ENCODE data around the gene CALHM4. TPM values are rescaled to one million over a fixed set of nuclear protein-coding genes. Genes with fewer than 3 reads are reported as not detected.

Gene CALHM4
- total and polyA plus RNA-seq, 2 of the 8 experiments (the other 6 are each of a cell fraction or from before 2014, with no cell fraction given) = not detected

DNA sequence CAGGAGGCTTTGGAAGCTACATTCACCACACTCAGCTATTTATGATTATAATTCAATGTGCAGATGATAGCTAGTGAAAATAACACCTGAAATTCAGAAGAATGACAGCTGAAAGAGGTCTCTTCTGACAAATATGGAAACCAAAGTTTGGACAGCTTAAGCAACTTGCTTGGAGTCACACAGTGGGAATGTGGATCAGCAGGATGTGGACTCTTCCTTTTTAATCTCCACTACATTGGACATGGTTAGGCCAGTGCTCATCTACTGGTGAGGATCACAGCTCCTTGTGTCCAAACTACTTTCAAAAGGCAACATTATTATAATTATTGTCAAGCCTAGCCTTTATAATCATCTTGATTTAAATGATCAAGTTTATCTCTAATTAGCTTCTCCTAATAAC, 18.4 kb upstream of the CALHM4 start:
- Histone ChIP-seq H3K56ac (replicated peaks; ENCODE audit: insufficient read length, low read depth, low read length) (no peak overlapping the region), H3K9ac (replicated peaks in 1 of 4; ENCODE audit: extremely low read depth in 1 of 4, low read depth in 3 of 4, low read length in 3 of 4) (no peak overlapping the region), H4K91ac (replicated peaks; ENCODE audit: insufficient read length, low read length) (no peak overlapping the region), H3K4me2 (ENCODE audit: insufficient read depth in 1 of 2, low read depth in 2 of 2, low read length in 2 of 2) (no peak overlapping the region), H3K27me3 (replicated peaks in 1 of 4; ENCODE audit: control insufficient read depth in 3 of 4, extremely low read depth in 1 of 4, insufficient read depth in 3 of 4, low read length in 3 of 4) (no peaks in the 10 kb centered on the region), H2AK5ac (ENCODE audit: low read depth, low read length) (no peak overlapping the region), H2AFZ (ENCODE audit: low read length) (no peak overlapping the region), H3K18ac (ENCODE audit: extremely low read depth, low read length) (no peak overlapping the region), H2BK5ac (ENCODE audit: low read depth, low read length) (no peak overlapping the region), H3K23me2 (ENCODE audit: low read depth, low read length) (no peaks in the 10 kb centered on the region), H2BK12ac (ENCODE audit: low read depth, low read length) (no peak overlapping the region), H3K4me3 (ENCODE audit: extremely low read depth in 1 of 4, insufficient read depth in 2 of 4, low read depth in 3 of 4, low read length in 4 of 4) (no peak overlapping the region), H3K27ac (ENCODE audit: low read depth, low read length) (no peak overlapping the region), H2BK15ac (ENCODE audit: low read length) (no peak overlapping the region), H3K14ac (ENCODE audit: insufficient read length) (no peak overlapping the region), H3K23ac (ENCODE audit: insufficient read length) (no peak overlapping the region), H2BK120ac (replicated peaks; ENCODE audit: low read depth, low read length) (no peak overlapping the region), H3K79me1 (ENCODE audit: low read depth, low read length) (no peaks in the 10 kb centered on the region), H2BK20ac (ENCODE audit: low read length) (no peak overlapping the region), H4K8ac (ENCODE audit: extremely low read depth, insufficient read depth, low read length) (no peak overlapping the region), H3K9me3 (ENCODE audit: insufficient read depth in 2 of 2, low read depth in 1 of 2, low read length in 1 of 2) (no peaks in the 10 kb centered on the region), H3K4ac (replicated peaks; ENCODE audit: insufficient read length, low read depth, low read length) (no peak overlapping the region), H4K20me1 (replicated peaks in 1 of 2; ENCODE audit: control insufficient read depth in 1 of 2, insufficient read depth in 2 of 2, low read length in 2 of 2) (no peaks in the 10 kb centered on the region), H4K5ac (ENCODE audit: insufficient read length, low read depth, low read length) (no peak overlapping the region), H3K4me1 (replicated peaks in 1 of 4; ENCODE audit: control insufficient read depth in 3 of 4, insufficient read depth in 4 of 4, low read length in 3 of 4) (peaks cover 0 to 7% (median 4%) of the 10 kb centered on the region in 4 experiments; a peak in 4 of 7 replicates), H3K79me2 (ENCODE audit: control insufficient read depth in 1 of 2, insufficient read depth in 2 of 2, low read length in 2 of 2) (no peaks in the 10 kb centered on the region), H3K36me3 (ENCODE audit: control insufficient read depth in 2 of 4, insufficient read depth in 4 of 4, low read length in 3 of 4) (no peaks in the 10 kb centered on the region)
- FAIRE-seq (no peak), DNase-seq (ENCODE audit: low read depth in 1 of 2, low spot score in 2 of 2) (no peak)
- ChIA-PET POLR2A (ENCODE audit: partially characterized antibody) (interaction anchor here (1.4 kb wide), 1 partner anchor 256 kb away, joined by 4 read pairs; the partner anchor contains the start of gene TSPYL1), CTCF (ENCODE audit: partially characterized antibody) (interaction anchor here (0.6 to 4.5 kb wide), 29 partner anchors 9 to 318 kb away, joined by 3 to 60 read pairs (median 4); partner anchors contain the start of genes CALHM5, RWDD1 and TRAPPC3L)
- TF ChIP-seq, protein P1, sequence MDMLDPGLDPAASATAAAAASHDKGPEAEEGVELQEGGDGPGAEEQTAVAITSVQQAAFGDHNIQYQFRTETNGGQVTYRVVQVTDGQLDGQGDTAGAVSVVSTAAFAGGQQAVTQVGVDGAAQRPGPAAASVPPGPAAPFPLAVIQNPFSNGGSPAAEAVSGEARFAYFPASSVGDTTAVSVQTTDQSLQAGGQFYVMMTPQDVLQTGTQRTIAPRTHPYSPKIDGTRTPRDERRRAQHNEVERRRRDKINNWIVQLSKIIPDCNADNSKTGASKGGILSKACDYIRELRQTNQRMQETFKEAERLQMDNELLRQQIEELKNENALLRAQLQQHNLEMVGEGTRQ (IDR thresholded peaks at IDR 0.05; ENCODE audit: low read length) = no peak
- no peak for TF ChIP-seq ASH2L (IDR thresholded peaks at IDR 0.05; ENCODE audit: low read length)
- no peak for TF ChIP-seq RFX5 (IDR thresholded peaks at IDR 0.05; ENCODE audit: borderline replicate concordance, low read depth, low read length)
- no peak for TF ChIP-seq NANOG (IDR thresholded peaks at IDR 0.05; ENCODE audit: insufficient read depth, low read depth, low read length, poor library complexity, severe bottlenecking)
- no peak for TF ChIP-seq BCL11A (IDR thresholded peaks at IDR 0.05; ENCODE audit: low read depth in 2 of 2, low read length in 2 of 2)
- TF ChIP-seq RAD21 (IDR thresholded peaks at IDR 0.05 in 1 of 2, conservative IDR thresholded peaks at IDR 0.05 in 1 of 2; ENCODE audit: low read depth in 2 of 2, low read length in 2 of 2) = no peak
- no peak for TF ChIP-seq SIX5 (IDR thresholded peaks at IDR 0.05; ENCODE audit: low read depth, low read length)
- TF ChIP-seq EZH2 (IDR thresholded peaks at IDR 0.05; ENCODE audit: low read depth, low read length, severe bottlenecking) = no peak
- no peak for TF ChIP-seq JUND (IDR thresholded peaks at IDR 0.05; ENCODE audit: low read length)
- no peak for TF ChIP-seq RXRA (IDR thresholded peaks at IDR 0.05; ENCODE audit: insufficient read depth, low read depth, low read length)
- TF ChIP-seq SIN3A (conservative IDR thresholded peaks at IDR 0.05 in 1 of 2, IDR thresholded peaks at IDR 0.05 in 1 of 2; ENCODE audit: low read depth in 1 of 2, low read length in 2 of 2) = no peak
- no peak for TF ChIP-seq CBX8 (IDR thresholded peaks at IDR 0.05; ENCODE audit: borderline replicate concordance, low read depth, low read length)
- no peak for TF ChIP-seq CHD1 (IDR thresholded peaks at IDR 0.05; ENCODE audit: low read depth, low read length)
